ENCODE results near the gene SRRM4. TPM values are rescaled to one million over a fixed set of nuclear protein-coding genes. Genes with fewer than 3 reads are reported as not detected.

Gene SRRM4
- polyA plus RNA-seq, 1 donor from 2014 or later: 9.9 TPM

DNA sequence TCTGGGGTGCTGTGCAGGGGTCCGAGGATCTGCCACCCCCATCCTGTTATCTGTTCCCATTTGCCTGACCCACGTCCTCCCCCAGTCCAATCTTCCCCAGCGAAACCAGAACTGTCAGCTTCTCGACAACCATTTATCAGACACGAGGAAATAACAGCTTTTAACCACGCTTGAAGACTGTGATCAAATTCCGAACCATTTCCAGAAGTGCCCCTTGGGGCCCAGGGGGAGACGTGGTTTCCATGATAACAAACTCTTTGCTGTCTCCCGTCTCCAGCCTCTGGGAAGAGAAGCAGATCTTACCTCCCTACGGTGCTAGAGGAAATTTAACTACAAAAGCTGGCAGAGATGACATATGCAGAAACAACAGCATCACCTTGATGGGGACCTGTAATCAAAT, 35.1 kb upstream of the SRRM4 start:
- peak overlapping the region; percentile 6 for H2AFZ ChIP-seq (ENCODE audit: low read depth, low read length)
- H3K4me2 ChIP-seq (ENCODE audit: low read length): peak overlapping the region; percentile 32
- no peaks in the 10 kb centered on the region for H3K79me2 ChIP-seq (replicated peaks; ENCODE audit: insufficient read depth, low read length)
- no peak for TF ChIP-seq TAF1 (IDR thresholded peaks at IDR 0.05; ENCODE audit: low read depth)
- TF ChIP-seq, protein P1, sequence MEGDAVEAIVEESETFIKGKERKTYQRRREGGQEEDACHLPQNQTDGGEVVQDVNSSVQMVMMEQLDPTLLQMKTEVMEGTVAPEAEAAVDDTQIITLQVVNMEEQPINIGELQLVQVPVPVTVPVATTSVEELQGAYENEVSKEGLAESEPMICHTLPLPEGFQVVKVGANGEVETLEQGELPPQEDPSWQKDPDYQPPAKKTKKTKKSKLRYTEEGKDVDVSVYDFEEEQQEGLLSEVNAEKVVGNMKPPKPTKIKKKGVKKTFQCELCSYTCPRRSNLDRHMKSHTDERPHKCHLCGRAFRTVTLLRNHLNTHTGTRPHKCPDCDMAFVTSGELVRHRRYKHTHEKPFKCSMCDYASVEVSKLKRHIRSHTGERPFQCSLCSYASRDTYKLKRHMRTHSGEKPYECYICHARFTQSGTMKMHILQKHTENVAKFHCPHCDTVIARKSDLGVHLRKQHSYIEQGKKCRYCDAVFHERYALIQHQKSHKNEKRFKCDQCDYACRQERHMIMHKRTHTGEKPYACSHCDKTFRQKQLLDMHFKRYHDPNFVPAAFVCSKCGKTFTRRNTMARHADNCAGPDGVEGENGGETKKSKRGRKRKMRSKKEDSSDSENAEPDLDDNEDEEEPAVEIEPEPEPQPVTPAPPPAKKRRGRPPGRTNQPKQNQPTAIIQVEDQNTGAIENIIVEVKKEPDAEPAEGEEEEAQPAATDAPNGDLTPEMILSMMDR (IDR thresholded peaks at IDR 0.05; ENCODE audit: poor library complexity, severe bottlenecking): no peak
- peak; percentile 55 for TF ChIP-seq MXI1 (conservative IDR thresholded peaks at IDR 0.05; ENCODE audit: poor library complexity, severe bottlenecking)
- TF ChIP-seq, protein P2, sequence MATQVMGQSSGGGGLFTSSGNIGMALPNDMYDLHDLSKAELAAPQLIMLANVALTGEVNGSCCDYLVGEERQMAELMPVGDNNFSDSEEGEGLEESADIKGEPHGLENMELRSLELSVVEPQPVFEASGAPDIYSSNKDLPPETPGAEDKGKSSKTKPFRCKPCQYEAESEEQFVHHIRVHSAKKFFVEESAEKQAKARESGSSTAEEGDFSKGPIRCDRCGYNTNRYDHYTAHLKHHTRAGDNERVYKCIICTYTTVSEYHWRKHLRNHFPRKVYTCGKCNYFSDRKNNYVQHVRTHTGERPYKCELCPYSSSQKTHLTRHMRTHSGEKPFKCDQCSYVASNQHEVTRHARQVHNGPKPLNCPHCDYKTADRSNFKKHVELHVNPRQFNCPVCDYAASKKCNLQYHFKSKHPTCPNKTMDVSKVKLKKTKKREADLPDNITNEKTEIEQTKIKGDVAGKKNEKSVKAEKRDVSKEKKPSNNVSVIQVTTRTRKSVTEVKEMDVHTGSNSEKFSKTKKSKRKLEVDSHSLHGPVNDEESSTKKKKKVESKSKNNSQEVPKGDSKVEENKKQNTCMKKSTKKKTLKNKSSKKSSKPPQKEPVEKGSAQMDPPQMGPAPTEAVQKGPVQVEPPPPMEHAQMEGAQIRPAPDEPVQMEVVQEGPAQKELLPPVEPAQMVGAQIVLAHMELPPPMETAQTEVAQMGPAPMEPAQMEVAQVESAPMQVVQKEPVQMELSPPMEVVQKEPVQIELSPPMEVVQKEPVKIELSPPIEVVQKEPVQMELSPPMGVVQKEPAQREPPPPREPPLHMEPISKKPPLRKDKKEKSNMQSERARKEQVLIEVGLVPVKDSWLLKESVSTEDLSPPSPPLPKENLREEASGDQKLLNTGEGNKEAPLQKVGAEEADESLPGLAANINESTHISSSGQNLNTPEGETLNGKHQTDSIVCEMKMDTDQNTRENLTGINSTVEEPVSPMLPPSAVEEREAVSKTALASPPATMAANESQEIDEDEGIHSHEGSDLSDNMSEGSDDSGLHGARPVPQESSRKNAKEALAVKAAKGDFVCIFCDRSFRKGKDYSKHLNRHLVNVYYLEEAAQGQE (IDR thresholded peaks at IDR 0.05; ENCODE audit: borderline replicate concordance): peak; percentile 82
- peak; percentile 82 for TF ChIP-seq EP300 (conservative IDR thresholded peaks at IDR 0.05; ENCODE audit: poor library complexity, severe bottlenecking)
- peak; percentile 32 for TF ChIP-seq RAD21 (conservative IDR thresholded peaks at IDR 0.05)
- no peak for TF ChIP-seq EZH2 (IDR thresholded peaks at IDR 0.05; ENCODE audit: borderline replicate concordance, insufficient read depth, low read length, poor library complexity, severe bottlenecking)
- peak; percentile 32 for TF ChIP-seq SMC3 (conservative IDR thresholded peaks at IDR 0.05; ENCODE audit: poor library complexity)
- TF ChIP-seq POLR2AphosphoS5 (IDR thresholded peaks at IDR 0.05): peak; percentile 84
- H3K27ac ChIP-seq (ENCODE audit: low read length): peak overlapping the region; percentile 82
- H3K27me3 ChIP-seq (ENCODE audit: insufficient read depth, low read depth, low read length): no peaks in the 10 kb centered on the region
- H3K9ac ChIP-seq (ENCODE audit: low read length): peak overlapping the region; percentile 42
- H3K4me3 ChIP-seq (ENCODE audit: low read length): peak overlapping the region; percentile 48
- H4K20me1 ChIP-seq (ENCODE audit: insufficient read depth): no peaks in the 10 kb centered on the region
- H3K9me2 ChIP-seq (ENCODE audit: insufficient read depth, low read length): no peaks in the 10 kb centered on the region
- no peaks in the 10 kb centered on the region for H3K36me3 ChIP-seq (ENCODE audit: insufficient read depth, low read length)
- no peaks in the 10 kb centered on the region for H3K9me3 ChIP-seq (ENCODE audit: low read length)
- no peaks in the 10 kb centered on the region for H3F3A ChIP-seq (ENCODE audit: insufficient read depth, low read length, poor library complexity, severe bottlenecking)

DNA sequence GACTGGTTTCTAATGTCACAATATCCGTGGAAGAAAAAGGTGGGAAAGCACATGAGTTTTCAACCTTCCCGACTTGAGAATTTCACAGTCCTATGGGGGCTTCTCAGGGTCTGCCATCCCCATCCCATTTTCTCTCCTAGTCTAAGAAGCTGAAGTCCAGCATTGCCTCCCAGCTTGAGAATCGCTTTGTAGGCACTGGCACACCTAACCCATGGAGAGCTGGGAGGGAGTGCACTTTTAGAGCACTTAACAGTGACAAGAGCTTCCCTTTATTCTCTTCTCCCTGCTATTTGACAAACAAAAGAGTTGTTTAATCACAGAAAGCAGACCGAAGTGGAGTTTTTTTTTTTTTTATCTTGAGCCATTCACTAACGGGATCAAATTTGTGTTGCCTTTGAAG, 22.8 kb upstream of the SRRM4 start:
- Histone ChIP-seq H3K27ac (ENCODE audit: low read length) (no peak overlapping the region), H3K4me3 (ENCODE audit: low read length) (no peak overlapping the region), H3K9me3 (ENCODE audit: low read length) (no peaks in the 10 kb centered on the region), H3K79me2 (replicated peaks; ENCODE audit: insufficient read depth, low read length) (no peaks in the 10 kb centered on the region), H3K9me2 (ENCODE audit: insufficient read depth, low read length) (no peaks in the 10 kb centered on the region), H3K36me3 (ENCODE audit: insufficient read depth, low read length) (no peaks in the 10 kb centered on the region), H3K27me3 (ENCODE audit: insufficient read depth, low read depth, low read length) (no peaks in the 10 kb centered on the region), H4K20me1 (ENCODE audit: insufficient read depth) (no peaks in the 10 kb centered on the region), H2AFZ (ENCODE audit: low read depth, low read length) (no peak overlapping the region), H3K9ac (ENCODE audit: low read length) (no peak overlapping the region), H3F3A (ENCODE audit: insufficient read depth, low read length, poor library complexity, severe bottlenecking) (no peaks in the 10 kb centered on the region), H3K4me2 (ENCODE audit: low read length) (no peak overlapping the region)
- TF ChIP-seq RAD21 (conservative IDR thresholded peaks at IDR 0.05) (no peak), EZH2 (IDR thresholded peaks at IDR 0.05; ENCODE audit: borderline replicate concordance, insufficient read depth, low read length, poor library complexity, severe bottlenecking) (no peak), TAF1 (IDR thresholded peaks at IDR 0.05; ENCODE audit: low read depth) (no peak), EP300 (conservative IDR thresholded peaks at IDR 0.05; ENCODE audit: poor library complexity, severe bottlenecking) (no peak), POLR2AphosphoS5 (IDR thresholded peaks at IDR 0.05) (no peak), MXI1 (conservative IDR thresholded peaks at IDR 0.05; ENCODE audit: poor library complexity, severe bottlenecking) (no peak), SMC3 (conservative IDR thresholded peaks at IDR 0.05; ENCODE audit: poor library complexity) (no peak)
- TF ChIP-seq, protein P2 (IDR thresholded peaks at IDR 0.05; ENCODE audit: borderline replicate concordance): no peak
- TF ChIP-seq, protein P1 (IDR thresholded peaks at IDR 0.05; ENCODE audit: poor library complexity, severe bottlenecking): no peak
